Spleen (tissue), 7 donors: Measurements from ENCODE around the gene SOWAHB.

Experiments
- POLR2A ChIP-seq, 3 donors: fragments of 450-650 bp; IDR thresholded peaks; one replicate each; pipeline ENCODE4 v1.5.1; 2017; ENCODE audit warnings: antibody characterized with exemption in 3 of 3, mild to moderate bottlenecking in 1 of 3
- POLR2AphosphoS5 ChIP-seq, 3 donors: sonication (generic); formaldehyde crosslinking; IDR thresholded peaks; one replicate each; pipeline ENCODE4 v1.5.1; 2017; ENCODE audit warnings: antibody characterized with exemption in 3 of 3
- TF ChIP-seq, protein P1 (sequence below), 11 experiments: fragments of 200-600 bp in 7 of 11; fragments of 450-650 bp in 4 of 11; sonication (generic) in 4 of 11; IDR thresholded peaks in 8 of 11; conservative IDR thresholded peaks in 3 of 11; 1 replicate in 7 of 11; 2 replicates in 4 of 11; pipeline versions ENCODE4 v1.4.0 to v1.8.0; 2016 to 2021; ENCODE audit warnings: antibody characterized with exemption in 11 of 11, inconsistent platforms in 4 of 11, mild to moderate bottlenecking in 1 of 11
- donor health status: DM: no; HTN: no; CAD: no; lungs with moderate emphysema.
- donor health status: DM: no; HTN: no; CAD: no.
- donor health status: DM: no; HTN: no; CAD: no.

DNA sequence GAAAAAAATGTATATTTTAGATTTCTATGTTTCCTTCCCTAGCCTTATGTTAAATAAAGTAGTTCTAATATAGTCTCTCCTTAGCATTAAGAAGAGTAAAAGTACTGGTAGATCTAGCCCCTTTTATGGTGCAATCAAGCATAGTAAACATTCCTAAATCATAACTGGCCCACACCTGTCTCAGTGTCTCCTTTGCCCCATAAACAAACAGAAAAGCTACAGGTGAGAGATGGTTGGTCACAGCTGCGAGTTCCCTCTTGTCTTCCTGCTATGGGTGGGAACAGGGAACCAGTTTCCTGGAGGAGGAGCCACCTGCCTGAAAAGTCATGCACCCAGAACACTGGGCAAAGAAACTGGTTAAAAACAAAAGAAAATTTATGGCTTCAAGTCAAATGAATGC, 16.6 kb downstream of the SOWAHB start:
- TF ChIP-seq, protein P1, sequence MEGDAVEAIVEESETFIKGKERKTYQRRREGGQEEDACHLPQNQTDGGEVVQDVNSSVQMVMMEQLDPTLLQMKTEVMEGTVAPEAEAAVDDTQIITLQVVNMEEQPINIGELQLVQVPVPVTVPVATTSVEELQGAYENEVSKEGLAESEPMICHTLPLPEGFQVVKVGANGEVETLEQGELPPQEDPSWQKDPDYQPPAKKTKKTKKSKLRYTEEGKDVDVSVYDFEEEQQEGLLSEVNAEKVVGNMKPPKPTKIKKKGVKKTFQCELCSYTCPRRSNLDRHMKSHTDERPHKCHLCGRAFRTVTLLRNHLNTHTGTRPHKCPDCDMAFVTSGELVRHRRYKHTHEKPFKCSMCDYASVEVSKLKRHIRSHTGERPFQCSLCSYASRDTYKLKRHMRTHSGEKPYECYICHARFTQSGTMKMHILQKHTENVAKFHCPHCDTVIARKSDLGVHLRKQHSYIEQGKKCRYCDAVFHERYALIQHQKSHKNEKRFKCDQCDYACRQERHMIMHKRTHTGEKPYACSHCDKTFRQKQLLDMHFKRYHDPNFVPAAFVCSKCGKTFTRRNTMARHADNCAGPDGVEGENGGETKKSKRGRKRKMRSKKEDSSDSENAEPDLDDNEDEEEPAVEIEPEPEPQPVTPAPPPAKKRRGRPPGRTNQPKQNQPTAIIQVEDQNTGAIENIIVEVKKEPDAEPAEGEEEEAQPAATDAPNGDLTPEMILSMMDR (IDR thresholded peaks at IDR 0.05 in 8 of 11, conservative IDR thresholded peaks at IDR 0.05 in 3 of 11) = no peak
- TF ChIP-seq POLR2AphosphoS5 (IDR thresholded peaks at IDR 0.05) (no peak), POLR2A (IDR thresholded peaks at IDR 0.05) (no peak)
